ENCODE data around the gene RHEB. TPM values are rescaled to one million over a fixed set of nuclear protein-coding genes. Genes with fewer than 3 reads are reported as not detected.

RHEB gene
- total RNA-seq, 1 experiment from 2014 or later = 123 TPM

- intact Hi-C loops (cut with micrococcal nuclease; ENCODE audit: unreplicated experiment) = loop anchor here (10.0 kb wide), 1 partner anchor 45 kb away; no protein-coding TSS in a partner anchor
- CTCF ChIA-PET = interaction anchor here (1.8 kb wide), 1 partner anchor 8 kb away, joined by 7 read pairs; no protein-coding TSS in a partner anchor
- Mint-ChIP-seq H3K36me3 (ENCODE audit: insufficient read depth, unreplicated experiment) (peaks cover 4% of the 10 kb centered on the region), H3K27ac (ENCODE audit: unreplicated experiment) (no peak overlapping the region), H3K9me3 (ENCODE audit: low read depth, unreplicated experiment) (no peaks in the 10 kb centered on the region), H3K4me3 (ENCODE audit: low read depth, unreplicated experiment) (no peak overlapping the region), H3K27me3 (ENCODE audit: unreplicated experiment) (no peaks in the 10 kb centered on the region), H3K4me1 (ENCODE audit: low read depth, unreplicated experiment) (peaks cover 29% of the 10 kb centered on the region)
- no TSS peak for BruUV-seq (replicated peaks)
- no peak for DNase-seq
- TF ChIP-seq CTCF (IDR thresholded peaks at IDR 0.05; ENCODE audit: unreplicated experiment) = no peak
These were observed 9.9 kb downstream of the RHEB start for GRCh38 chr7:151509670-151510333.

- H3K9me3 Mint-ChIP-seq (ENCODE audit: low read depth, unreplicated experiment) = no peaks in the 10 kb centered on the region
- no peak overlapping the region for H3K4me3 Mint-ChIP-seq (ENCODE audit: low read depth, unreplicated experiment)
- peaks cover 4% of the 10 kb centered on the region for H3K36me3 Mint-ChIP-seq (ENCODE audit: insufficient read depth, unreplicated experiment)
- intact Hi-C loops (cut with micrococcal nuclease; ENCODE audit: unreplicated experiment) = no loop called here
- CTCF ChIA-PET = interaction anchor here (1.8 kb wide), 1 partner anchor 9 kb away, joined by 7 read pairs; no protein-coding TSS in a partner anchor
- no peak for DNase-seq
- no peak for TF ChIP-seq CTCF (IDR thresholded peaks at IDR 0.05; ENCODE audit: unreplicated experiment)
- H3K27ac Mint-ChIP-seq (ENCODE audit: unreplicated experiment) = no peak overlapping the region
- no TSS peak for BruUV-seq (replicated peaks)
- H3K4me1 Mint-ChIP-seq (ENCODE audit: low read depth, unreplicated experiment) = peaks cover 29% of the 10 kb centered on the region
- H3K27me3 Mint-ChIP-seq (ENCODE audit: unreplicated experiment) = no peaks in the 10 kb centered on the region
These were observed 10.7 kb downstream of the RHEB start for GRCh38 chr7:151508991-151509390.

- no peaks in the 10 kb centered on the region for H3K9me3 Mint-ChIP-seq (ENCODE audit: low read depth, unreplicated experiment)
- peaks cover 35% of the 10 kb centered on the region for H3K4me1 Mint-ChIP-seq (ENCODE audit: low read depth, unreplicated experiment)
- no peak for DNase-seq
- H3K27ac Mint-ChIP-seq (ENCODE audit: unreplicated experiment) = no peak overlapping the region
- no peaks in the 10 kb centered on the region for H3K27me3 Mint-ChIP-seq (ENCODE audit: unreplicated experiment)
- no peak for TF ChIP-seq CTCF (IDR thresholded peaks at IDR 0.05; ENCODE audit: unreplicated experiment)
- no peak overlapping the region for H3K4me3 Mint-ChIP-seq (ENCODE audit: low read depth, unreplicated experiment)
- CTCF ChIA-PET = interaction anchor here (1.8 kb wide), 1 partner anchor 10 kb away, joined by 7 read pairs; no protein-coding TSS in a partner anchor
- intact Hi-C loops (cut with micrococcal nuclease; ENCODE audit: unreplicated experiment) = no loop called here
- no peaks in the 10 kb centered on the region for H3K36me3 Mint-ChIP-seq (ENCODE audit: insufficient read depth, unreplicated experiment)
- BruUV-seq (replicated peaks) = no TSS peak
These were observed 11.9 kb downstream of the RHEB start for GRCh38 chr7:151507806-151508205.

GRCh38 chr7:151506901-151507382, 12.8 kb downstream of the RHEB start:
- Mint-ChIP-seq H3K9me3 (ENCODE audit: low read depth, unreplicated experiment) (no peaks in the 10 kb centered on the region), H3K4me1 (ENCODE audit: low read depth, unreplicated experiment) (peaks cover 28% of the 10 kb centered on the region), H3K27ac (ENCODE audit: unreplicated experiment) (no peak overlapping the region), H3K27me3 (ENCODE audit: unreplicated experiment) (no peaks in the 10 kb centered on the region), H3K36me3 (ENCODE audit: insufficient read depth, unreplicated experiment) (no peaks in the 10 kb centered on the region), H3K4me3 (ENCODE audit: low read depth, unreplicated experiment) (no peak overlapping the region)
- DNase-seq = no peak
- intact Hi-C loops (cut with micrococcal nuclease; ENCODE audit: unreplicated experiment) = no loop called here
- no peak for TF ChIP-seq CTCF (IDR thresholded peaks at IDR 0.05; ENCODE audit: unreplicated experiment)
- no TSS peak for BruUV-seq (replicated peaks)
- CTCF ChIA-PET = no interaction called here
